WTC11 (cell line): ENCODE results near the gene UPF1. TPM values are rescaled to one million over a fixed set of nuclear protein-coding genes. Genes with fewer than 3 reads are reported as not detected.
A peak's percentile ranks its signal among the peaks of the same experiment; 100 is the strongest.

Experiments used
- ATAC-seq: fragments of 200-7000 bp; cut with Tn5 transposase; 2 replicates; pipeline ENCODE4 v1.10.0; 2021; ENCODE audit warnings: mild to moderate bottlenecking, moderate library complexity
- CTCF ChIA-PET: fragments of 300-600 bp; sonication (Branson Sonifier 250); formaldehyde crosslinking; loops from one replicate; lab custom pipeline; 2021; ENCODE audit warnings: antibody characterized with exemption; lab: Charles Lee
- POLR2A ChIA-PET: fragments of 350-600 bp; sonication (Branson Sonifier 250); formaldehyde crosslinking; loops from one replicate; lab custom pipeline; 2021; ENCODE audit warnings: antibody characterized with exemption; lab: Charles Lee
- DNase-seq: peaks from one replicate; pipeline ENCODE4 v3.0.0; 2021; ENCODE audit warnings: low spot score
- H3K27ac Mint-ChIP-seq: 2 replicates; pipeline ENCODE4 v1.8.0; 2021; ENCODE audit warnings: mixed read lengths
- H3K27me3 Mint-ChIP-seq: 2 replicates; pipeline ENCODE4 v1.8.0; 2021; ENCODE audit warnings: low read depth, mild to moderate bottlenecking, moderate library complexity, mixed read lengths
- H3K36me3 Mint-ChIP-seq: 2 replicates; pipeline ENCODE4 v1.8.0; 2021; ENCODE audit warnings: mixed read lengths
- H3K4me1 Mint-ChIP-seq: 2 replicates; pipeline ENCODE4 v1.8.0; 2022; ENCODE audit warnings: mixed read lengths
- H3K4me3 Mint-ChIP-seq: 2 replicates; pipeline ENCODE4 v1.8.0; 2021; ENCODE audit warnings: mild to moderate bottlenecking, moderate library complexity, mixed read lengths
- H3K9me3 Mint-ChIP-seq: 2 replicates; pipeline ENCODE4 v1.8.0; 2021; ENCODE audit warnings: mixed read lengths
- AFF4 ChIP-seq: sonication (generic); formaldehyde crosslinking; IDR thresholded peaks from 2 replicates; pipeline ENCODE4 v1.8.1; 2023; ENCODE audit warnings: mild to moderate bottlenecking, missing genetic modification reagents, borderline replicate concordance
- CREM ChIP-seq: sonication (generic); formaldehyde crosslinking; IDR thresholded peaks from 2 replicates; pipeline ENCODE4 v1.8.1; 2022; ENCODE audit warnings: mild to moderate bottlenecking, missing genetic modification reagents, moderate library complexity
- E2F4 ChIP-seq: sonication (generic); formaldehyde crosslinking; IDR thresholded peaks from 2 replicates; pipeline ENCODE4 v1.8.1; 2022; ENCODE audit warnings: low read depth, mild to moderate bottlenecking, moderate library complexity, missing genetic modification reagents, borderline replicate concordance
- E2F5 ChIP-seq: sonication (generic); formaldehyde crosslinking; IDR thresholded peaks from 2 replicates; pipeline ENCODE4 v1.8.1; 2022; ENCODE audit warnings: mild to moderate bottlenecking, moderate library complexity, missing genetic modification reagents
- ELF4 ChIP-seq: sonication (generic); formaldehyde crosslinking; IDR thresholded peaks from 2 replicates; pipeline ENCODE4 v1.8.1; 2022; ENCODE audit warnings: low read depth, mild to moderate bottlenecking, moderate library complexity, missing genetic modification reagents
- IRF2 ChIP-seq: sonication (generic); formaldehyde crosslinking; IDR thresholded peaks from 2 replicates; pipeline ENCODE4 v1.8.0; 2022; ENCODE audit warnings: low read depth, missing genetic modification reagents, borderline replicate concordance
- MAX ChIP-seq: sonication (generic); formaldehyde crosslinking; IDR thresholded peaks from 2 replicates; pipeline ENCODE4 v1.8.0; 2022; ENCODE audit warnings: mild to moderate bottlenecking, missing genetic modification reagents
- MLX ChIP-seq: sonication (generic); formaldehyde crosslinking; IDR thresholded peaks from 2 replicates; pipeline ENCODE4 v1.8.1; 2023; ENCODE audit warnings: mild to moderate bottlenecking, missing genetic modification reagents, moderate library complexity
- MXD4 ChIP-seq: fragments of 250-450 bp; sonication (Bioruptor Pico); IDR thresholded peaks from 2 replicates; pipeline ENCODE4 v1.8.0; 2021; ENCODE audit warnings: mild to moderate bottlenecking, moderate library complexity, borderline replicate concordance
- PREB ChIP-seq: sonication (generic); formaldehyde crosslinking; IDR thresholded peaks from 2 replicates; pipeline ENCODE4 v1.8.1; 2022; ENCODE audit warnings: mild to moderate bottlenecking, missing genetic modification reagents, moderate library complexity, borderline replicate concordance
- SMAD4 ChIP-seq: sonication (generic); formaldehyde crosslinking; IDR thresholded peaks from 2 replicates; pipeline ENCODE4 v1.8.0; 2022; ENCODE audit warnings: mild to moderate bottlenecking, missing genetic modification reagents
- SP1 ChIP-seq: sonication (generic); formaldehyde crosslinking; conservative IDR thresholded peaks from 2 replicates; pipeline ENCODE4 v1.8.1; 2022; ENCODE audit warnings: missing genetic modification reagents
- TEAD4 ChIP-seq: sonication (generic); formaldehyde crosslinking; IDR thresholded peaks from 2 replicates; pipeline ENCODE4 v1.8.0; 2022; ENCODE audit warnings: mild to moderate bottlenecking, missing genetic modification reagents
- ZMAT4 ChIP-seq: fragments of 250-450 bp; sonication (Bioruptor Pico); IDR thresholded peaks from 2 replicates; pipeline ENCODE4 v1.9.0; 2021; ENCODE audit warnings: mild to moderate bottlenecking
- ZNF219 ChIP-seq: sonication (generic); formaldehyde crosslinking; IDR thresholded peaks from 2 replicates; pipeline ENCODE4 v1.8.0; 2023; ENCODE audit warnings: missing genetic modification reagents, mild to moderate bottlenecking, borderline replicate concordance
- ZNF281 ChIP-seq: sonication (generic); formaldehyde crosslinking; IDR thresholded peaks from 2 replicates; pipeline ENCODE4 v1.8.0; 2023; ENCODE audit warnings: mild to moderate bottlenecking, missing genetic modification reagents
- ZNF317 ChIP-seq: sonication (generic); formaldehyde crosslinking; IDR thresholded peaks from 2 replicates; pipeline ENCODE4 v1.8.1; 2023; ENCODE audit warnings: low read depth, mild to moderate bottlenecking, moderate library complexity, missing genetic modification reagents, borderline replicate concordance
- ZNF396 ChIP-seq: fragments of 250-450 bp; sonication (Bioruptor Pico); IDR thresholded peaks from 2 replicates; pipeline ENCODE4 v1.8.0; 2021; ENCODE audit warnings: mild to moderate bottlenecking, moderate library complexity, borderline replicate concordance
- ZNF416 ChIP-seq: fragments of 250-450 bp; sonication (Bioruptor Pico); IDR thresholded peaks from 2 replicates; pipeline ENCODE4 v1.9.0; 2021; ENCODE audit warnings: mild to moderate bottlenecking, inconsistent platforms
- ZNF512 ChIP-seq: sonication (generic); formaldehyde crosslinking; IDR thresholded peaks from 2 replicates; pipeline ENCODE4 v1.8.1; 2022; ENCODE audit warnings: missing genetic modification reagents, borderline replicate concordance
- total RNA-seq: library from RNA; stranded (reverse); gene quantifications from 3 replicates; pipeline ENCODE4 v1.2.3, GENCODE V29; 2021

UPF1 gene
- total RNA-seq, 1 experiment from 2014 or later, result 82.5 TPM

- Mint-ChIP-seq H3K27me3 (no peaks in the 10 kb centered on the region), H3K4me3 (no peak overlapping the region), H3K9me3 (no peaks in the 10 kb centered on the region), H3K27ac (peak overlapping the region; percentile 60), H3K4me1 (no peaks in the 10 kb centered on the region), H3K36me3 (peaks cover 72% of the 10 kb centered on the region)
- TF ChIP-seq ZMAT4 (no peak), ELF4 (CRISPR knock-in tag) (no peak), MXD4 (CRISPR knock-in tag) (no peak), MAX (CRISPR knock-in tag) (no peak), CREM (CRISPR knock-in tag) (no peak), AFF4 (CRISPR knock-in tag) (no peak), ZNF512 (CRISPR knock-in tag) (no peak), PREB (no peak), TEAD4 (CRISPR knock-in tag) (no peak)
- ATAC-seq (no peak), DNase-seq (no peak)
- ChIA-PET POLR2A (no interaction called here), CTCF (interaction anchor here (0.9 to 1.6 kb wide), 2 partner anchors 10 to 83 kb away, joined by 3 to 4 read pairs; no protein-coding TSS in a partner anchor)
These were observed 22.1 kb downstream of the UPF1 start for GRCh38 chr19:18853755-18854427.

GRCh38 chr19:18854982-18855381 is 23.2 kb downstream of the UPF1 start:
- Mint-ChIP-seq H3K4me1 (no peaks in the 10 kb centered on the region), H3K27ac (no peak overlapping the region), H3K4me3 (no peak overlapping the region), H3K9me3 (no peaks in the 10 kb centered on the region), H3K27me3 (no peaks in the 10 kb centered on the region), H3K36me3 (peaks cover 69% of the 10 kb centered on the region)
- ChIA-PET POLR2A (no interaction called here), CTCF (interaction anchor here (1.6 to 5.9 kb wide), 4 partner anchors 8 to 403 kb away, joined by 4 to 45 read pairs (median 5); no protein-coding TSS in a partner anchor)
- ATAC-seq, result no peak
- no peak for DNase-seq
- no peak for TF ChIP-seq E2F5 (CRISPR knock-in tag)
- TF ChIP-seq SP1 (CRISPR knock-in tag), result no peak
- TF ChIP-seq MLX (CRISPR knock-in tag), result no peak
- no peak for TF ChIP-seq SMAD4 (CRISPR knock-in tag)
- TF ChIP-seq ZNF416 (CRISPR knock-in tag), result no peak
- no peak for TF ChIP-seq ZNF396 (CRISPR knock-in tag)
- no peak for TF ChIP-seq ZNF317 (CRISPR knock-in tag)
- TF ChIP-seq ZNF219, result no peak
- TF ChIP-seq ZNF281, result no peak
- no peak for TF ChIP-seq E2F4 (CRISPR knock-in tag)
- TF ChIP-seq IRF2 (CRISPR knock-in tag), result no peak
